ENCODE results near the gene BMPR1A.
"Not testable (repeated sequence)": the region's sequence is repeated elsewhere in the genome, so short reads cannot be mapped to it uniquely, and the experiment has no call there.

Gene BMPR1A

DNA sequence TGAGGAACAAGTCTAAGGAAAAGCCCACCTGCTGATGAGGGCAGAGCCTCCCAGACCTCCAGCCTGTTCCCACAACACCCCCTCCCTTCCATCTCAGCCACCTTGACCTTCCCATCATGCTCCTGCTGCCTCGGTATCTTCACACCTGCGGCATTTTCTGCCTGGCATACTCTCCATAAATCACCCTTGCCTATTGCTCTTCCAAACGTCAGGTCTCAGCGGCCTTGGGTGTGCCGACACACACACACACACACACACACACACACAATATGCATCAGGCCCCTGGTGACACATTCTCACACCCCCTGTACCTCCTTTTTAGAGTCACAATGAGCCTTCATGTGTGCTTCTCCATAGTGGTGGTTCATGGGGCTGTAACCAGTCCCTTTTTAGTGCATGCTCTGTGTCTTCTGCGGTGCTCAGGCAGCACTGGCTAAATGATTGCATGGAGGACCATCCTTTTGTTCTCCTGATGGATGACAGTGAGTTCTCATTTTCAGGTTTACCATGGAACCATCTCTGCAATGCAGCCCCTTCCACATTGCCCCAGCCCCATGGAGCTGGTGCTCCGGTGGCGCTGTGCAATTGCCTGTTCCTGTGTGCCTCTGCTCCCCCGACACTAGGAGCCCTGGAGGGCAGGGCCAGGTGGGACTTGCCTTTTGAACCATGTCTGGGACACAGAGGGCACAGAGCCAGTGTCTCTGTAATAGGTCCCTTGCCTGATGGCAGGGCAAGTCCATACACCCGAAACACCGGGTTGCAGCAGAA lies 216.4 kb downstream of the BMPR1A start:
- TF ChIP-seq, protein P1, sequence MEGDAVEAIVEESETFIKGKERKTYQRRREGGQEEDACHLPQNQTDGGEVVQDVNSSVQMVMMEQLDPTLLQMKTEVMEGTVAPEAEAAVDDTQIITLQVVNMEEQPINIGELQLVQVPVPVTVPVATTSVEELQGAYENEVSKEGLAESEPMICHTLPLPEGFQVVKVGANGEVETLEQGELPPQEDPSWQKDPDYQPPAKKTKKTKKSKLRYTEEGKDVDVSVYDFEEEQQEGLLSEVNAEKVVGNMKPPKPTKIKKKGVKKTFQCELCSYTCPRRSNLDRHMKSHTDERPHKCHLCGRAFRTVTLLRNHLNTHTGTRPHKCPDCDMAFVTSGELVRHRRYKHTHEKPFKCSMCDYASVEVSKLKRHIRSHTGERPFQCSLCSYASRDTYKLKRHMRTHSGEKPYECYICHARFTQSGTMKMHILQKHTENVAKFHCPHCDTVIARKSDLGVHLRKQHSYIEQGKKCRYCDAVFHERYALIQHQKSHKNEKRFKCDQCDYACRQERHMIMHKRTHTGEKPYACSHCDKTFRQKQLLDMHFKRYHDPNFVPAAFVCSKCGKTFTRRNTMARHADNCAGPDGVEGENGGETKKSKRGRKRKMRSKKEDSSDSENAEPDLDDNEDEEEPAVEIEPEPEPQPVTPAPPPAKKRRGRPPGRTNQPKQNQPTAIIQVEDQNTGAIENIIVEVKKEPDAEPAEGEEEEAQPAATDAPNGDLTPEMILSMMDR (conservative IDR thresholded peaks at IDR 0.05) = no peak

DNA sequence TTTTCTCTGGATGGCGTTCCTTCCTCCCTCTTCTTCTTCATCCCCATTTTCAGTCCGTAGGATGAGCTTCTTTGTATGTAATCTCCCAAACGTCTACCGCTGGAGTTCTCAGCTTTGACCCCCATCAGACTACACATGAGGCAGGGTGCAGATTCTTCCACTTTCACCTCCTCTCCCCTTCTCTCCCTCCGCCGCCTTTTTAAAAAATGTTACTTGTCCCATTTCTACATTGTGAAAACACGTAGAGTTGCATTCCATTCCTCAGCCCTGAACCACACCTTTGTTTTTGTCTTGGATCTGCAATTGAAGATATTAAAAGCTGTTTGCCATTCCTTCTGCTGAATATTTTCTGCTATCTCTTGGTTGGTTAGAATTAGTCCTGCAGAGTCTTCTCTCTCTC lies 218.1 kb downstream of the BMPR1A start:
- H3K27ac ChIP-seq = peak overlapping the region; percentile 43; the same call in 1 of the 2 replicates
- TF ChIP-seq, protein P1 (conservative IDR thresholded peaks at IDR 0.05) = no peak

More for the DNA sequence above, 216.4 kb downstream of the BMPR1A start:
- H3K27ac ChIP-seq = no peak overlapping the region; the same call in 1 of the 2 replicates

DNA sequence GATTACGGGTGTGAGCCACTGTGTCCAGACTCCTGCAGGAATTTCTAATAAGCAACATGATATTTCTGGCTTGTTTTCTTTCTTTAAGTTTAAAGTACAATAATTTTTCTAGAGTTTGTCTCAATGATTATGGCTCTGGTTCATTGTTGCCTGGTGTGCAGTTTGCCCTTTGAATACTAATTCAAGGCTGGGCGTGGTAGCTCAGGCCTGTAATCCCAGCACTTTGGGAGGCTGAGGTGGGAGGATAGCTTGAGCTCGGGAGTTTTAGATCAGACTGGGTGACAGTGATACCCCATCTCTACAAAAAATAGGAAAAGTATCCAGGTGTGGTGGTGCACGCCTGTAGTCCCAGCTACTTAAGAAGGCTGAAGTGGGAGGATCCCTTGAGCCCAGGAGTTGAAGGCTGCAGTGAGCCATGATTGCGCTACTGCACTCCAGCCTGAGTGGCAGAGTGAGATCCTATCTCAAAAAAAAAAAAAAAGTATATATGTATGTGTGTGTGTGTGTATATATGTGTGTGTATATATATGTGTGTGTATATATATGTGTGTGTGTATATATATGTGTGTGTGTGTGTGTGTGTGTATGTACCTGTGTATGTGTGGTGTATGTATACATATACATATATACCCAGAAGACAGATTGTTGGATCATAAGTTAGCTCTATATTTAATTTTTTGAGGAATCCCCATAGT lies 220.1 kb downstream of the BMPR1A start:
- no peak overlapping the region; the same call in 1 of the 2 replicates for H3K27ac ChIP-seq
- TF ChIP-seq, protein P1 (conservative IDR thresholded peaks at IDR 0.05) = no peak

DNA sequence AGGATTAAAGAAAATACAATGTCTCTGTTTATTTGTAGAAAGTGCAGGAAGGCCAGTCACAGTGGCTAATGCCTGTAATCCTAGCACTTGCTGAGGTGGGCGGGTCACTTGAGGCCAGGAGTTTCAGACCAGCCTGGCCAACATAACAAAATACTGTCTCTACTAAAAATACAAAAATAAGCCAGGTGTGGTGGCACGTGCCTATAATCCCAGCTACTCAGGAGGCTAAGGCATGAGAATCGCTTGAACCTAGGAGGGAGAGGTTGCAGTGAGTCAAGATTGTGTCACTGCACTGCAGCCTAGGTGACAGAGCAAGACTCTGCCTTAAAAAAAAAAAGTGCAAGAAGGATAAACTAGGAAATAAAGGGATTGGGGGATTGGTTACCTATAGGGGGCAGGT lies 222.0 kb downstream of the BMPR1A start:
- not testable (repeated sequence) for H3K27ac ChIP-seq

DNA sequence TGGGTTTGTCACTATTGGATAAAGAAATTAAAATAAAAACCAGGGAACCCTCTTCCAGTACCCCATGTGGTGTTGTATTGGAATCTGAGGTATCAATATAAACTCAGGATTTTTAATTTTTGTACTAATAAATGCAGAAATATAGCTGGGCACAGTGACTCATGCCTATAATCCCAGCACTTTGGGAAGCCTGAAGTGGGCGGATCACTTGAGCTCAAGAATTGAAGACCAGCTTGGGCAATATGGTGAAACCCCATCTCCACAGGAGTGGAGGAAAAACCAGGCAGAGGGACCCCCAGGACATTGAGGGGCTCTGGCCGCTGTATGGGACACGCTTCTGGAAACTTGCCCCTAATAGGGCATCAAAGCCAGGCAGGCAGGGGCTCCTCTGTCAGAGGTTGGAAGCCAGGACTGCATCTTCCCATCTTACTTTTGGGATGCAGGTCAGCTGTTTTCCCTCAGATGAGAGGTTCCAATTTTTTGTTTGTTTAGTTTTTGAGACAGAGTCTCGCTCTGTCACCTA lies 222.9 kb downstream of the BMPR1A start:
- TF ChIP-seq, protein P1 (conservative IDR thresholded peaks at IDR 0.05) = no peak
- H3K27ac ChIP-seq = no peak overlapping the region

DNA sequence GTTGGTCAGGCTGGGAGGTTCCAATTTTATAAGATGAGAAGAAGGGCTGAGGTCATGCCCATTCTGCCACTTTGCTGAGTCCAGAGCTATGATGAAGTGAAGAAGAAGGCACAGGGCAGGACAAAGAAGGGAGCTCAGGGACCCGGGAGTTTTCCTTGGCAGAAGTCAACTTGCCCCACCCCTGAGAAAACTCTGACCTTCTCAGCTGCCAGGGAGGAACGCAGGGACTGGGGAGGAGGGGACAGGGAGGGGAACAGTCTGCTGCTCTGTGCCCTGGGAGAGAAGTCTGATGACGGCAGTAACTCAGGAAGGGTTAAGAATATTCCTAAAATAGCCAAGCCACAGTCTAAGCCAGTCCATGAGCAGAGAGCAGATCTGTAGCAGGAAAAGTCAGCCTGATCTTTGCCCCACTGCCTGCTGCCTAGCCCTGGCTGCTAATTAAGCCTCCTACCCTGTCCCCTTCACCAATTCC lies 223.6 kb downstream of the BMPR1A start:
- TF ChIP-seq, protein P1 (conservative IDR thresholded peaks at IDR 0.05) = no peak
- no peak overlapping the region for H3K27ac ChIP-seq

DNA sequence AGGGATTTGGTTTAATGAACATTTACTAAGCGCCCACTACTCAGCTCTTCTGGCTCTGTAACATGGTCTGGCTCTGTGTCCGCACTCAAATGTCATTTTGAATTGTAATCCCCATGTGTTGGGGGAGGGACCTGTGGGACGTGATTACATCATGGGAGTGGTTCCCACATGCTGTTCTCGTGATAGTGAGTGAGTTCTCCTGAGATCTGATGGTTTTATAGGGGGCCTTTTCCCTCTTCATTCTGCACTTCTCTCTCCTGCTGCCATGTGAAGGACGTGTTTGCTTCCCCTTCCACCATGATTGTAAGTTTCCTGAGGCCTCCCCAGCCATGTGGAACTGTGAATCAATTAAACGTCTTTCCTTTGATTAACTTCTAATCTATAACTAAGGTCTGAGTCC lies 224.6 kb downstream of the BMPR1A start:
- not testable (repeated sequence) for H3K27ac ChIP-seq

DNA sequence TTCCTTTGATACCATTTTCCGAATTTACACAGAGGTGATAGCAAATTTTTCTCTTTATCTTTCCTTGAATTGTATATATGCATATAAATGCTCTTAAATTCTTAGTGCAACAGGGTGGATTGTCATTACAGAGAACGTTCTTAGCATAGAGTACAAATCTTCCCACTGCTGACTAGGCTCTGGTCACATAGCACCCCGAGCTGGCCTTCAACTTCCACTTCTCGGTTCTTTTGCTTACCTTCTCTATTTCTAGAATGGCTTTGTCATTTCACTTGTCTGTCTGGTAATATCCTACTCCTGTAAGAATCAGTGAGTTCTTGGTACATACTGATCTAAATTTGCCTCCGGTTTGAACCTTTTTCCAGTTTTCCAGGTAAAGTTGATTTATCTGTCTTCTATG lies 225.3 kb downstream of the BMPR1A start:
- no peak overlapping the region for H3K27ac ChIP-seq
- TF ChIP-seq, protein P1 (conservative IDR thresholded peaks at IDR 0.05) = no peak

Data from VCaP (cell line).